C4-2B (cell line): ENCODE results near the gene KCTD13.
"Not testable (repeated sequence)": the region's sequence is repeated elsewhere in the genome, so short reads cannot be mapped to it uniquely, and the experiment has no call there.

Experiments used
- CTCF ChIP-seq: fragments of 450-650 bp; conservative IDR thresholded peaks from 2 replicates; pipeline ENCODE4 v1.5.1; 2017; ENCODE audit warnings: mild to moderate bottlenecking
- ZFX ChIP-seq: fragments of 450-650 bp; IDR thresholded peaks from 2 replicates; pipeline ENCODE4 v1.6.1; 2017

GRCh38 chr16:29931750-29932149, 5.7 kb upstream of the KCTD13 start:
- not testable (repeated sequence) for TF ChIP-seq CTCF, ZFX
